Epithelial cell of esophagus (primary cell): ENCODE measurements around the gene KDF1.

Experiments
- DNase-seq: peaks from one replicate; pipeline ENCODE4 v3.0.0; 2010; ENCODE audit warnings: low read depth
- H3K4me3 ChIP-seq: 2 replicates; pipeline ENCODE4 v1.5.1; 2011; ENCODE audit warnings: mild to moderate bottlenecking, low read length, control low read depth
- TF ChIP-seq, protein P1 (sequence below): IDR thresholded peaks from 2 replicates; pipeline ENCODE4 v1.5.1; 2011; ENCODE audit warnings: low read depth, mild to moderate bottlenecking, low read length, control low read depth, inconsistent platforms; ENCODE audit not compliant: insufficient read depth; ENCODE audit errors: missing control alignments

Gene KDF1, protein sequence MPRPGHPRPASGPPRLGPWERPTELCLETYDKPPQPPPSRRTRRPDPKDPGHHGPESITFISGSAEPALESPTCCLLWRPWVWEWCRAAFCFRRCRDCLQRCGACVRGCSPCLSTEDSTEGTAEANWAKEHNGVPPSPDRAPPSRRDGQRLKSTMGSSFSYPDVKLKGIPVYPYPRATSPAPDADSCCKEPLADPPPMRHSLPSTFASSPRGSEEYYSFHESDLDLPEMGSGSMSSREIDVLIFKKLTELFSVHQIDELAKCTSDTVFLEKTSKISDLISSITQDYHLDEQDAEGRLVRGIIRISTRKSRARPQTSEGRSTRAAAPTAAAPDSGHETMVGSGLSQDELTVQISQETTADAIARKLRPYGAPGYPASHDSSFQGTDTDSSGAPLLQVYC

DNA sequence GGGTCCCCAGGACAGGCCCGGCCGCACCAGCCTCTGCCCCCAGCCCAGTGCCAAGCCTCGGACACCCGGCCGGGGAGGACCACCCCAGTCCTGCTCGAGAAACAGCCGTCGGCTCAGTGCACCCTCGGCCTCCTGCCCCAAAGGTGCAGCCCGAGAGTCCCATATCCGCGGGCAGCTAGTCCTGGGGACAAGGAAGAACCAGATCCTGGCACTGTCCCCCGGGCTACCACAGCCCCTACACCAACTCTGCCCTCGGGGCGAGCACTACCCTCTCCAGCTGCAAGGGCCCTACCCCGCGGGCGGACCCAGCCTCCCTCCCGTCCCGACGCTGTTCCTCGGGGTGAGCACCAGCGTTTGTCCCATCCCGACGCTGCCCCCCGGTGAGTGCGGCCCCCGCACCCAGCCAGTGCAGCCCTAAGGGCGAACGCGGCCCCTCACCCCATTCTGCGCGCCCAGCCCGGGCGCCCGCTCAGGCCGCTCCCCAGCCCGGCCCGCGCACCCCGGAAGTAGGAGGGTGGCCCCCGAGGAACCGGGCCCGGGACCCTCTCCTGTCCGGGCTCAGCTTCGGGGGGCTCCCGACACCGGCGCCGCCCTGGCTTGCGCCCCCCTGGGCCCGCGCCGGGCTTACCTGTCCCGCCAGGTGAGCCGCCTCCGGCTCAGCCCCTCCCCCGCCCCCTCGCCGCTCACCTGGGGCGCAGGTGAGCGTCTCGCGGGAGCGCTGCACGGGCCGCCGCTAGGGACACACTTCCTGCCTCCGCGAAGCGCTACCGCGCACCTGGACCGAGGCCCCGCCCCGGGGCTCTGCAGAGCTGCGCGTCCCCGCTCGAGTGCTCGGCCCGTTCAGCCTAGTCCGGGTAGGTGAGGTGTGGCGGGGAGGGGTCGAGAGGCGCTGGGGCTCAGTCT lies at the start of gene KDF1:
Gene KDF1 (minus strand): TSS at position 747 of the 903 bp plus-strand sequence. CDS start 8,088 bp downstream, outside the sequence.
- TF ChIP-seq, protein P1, sequence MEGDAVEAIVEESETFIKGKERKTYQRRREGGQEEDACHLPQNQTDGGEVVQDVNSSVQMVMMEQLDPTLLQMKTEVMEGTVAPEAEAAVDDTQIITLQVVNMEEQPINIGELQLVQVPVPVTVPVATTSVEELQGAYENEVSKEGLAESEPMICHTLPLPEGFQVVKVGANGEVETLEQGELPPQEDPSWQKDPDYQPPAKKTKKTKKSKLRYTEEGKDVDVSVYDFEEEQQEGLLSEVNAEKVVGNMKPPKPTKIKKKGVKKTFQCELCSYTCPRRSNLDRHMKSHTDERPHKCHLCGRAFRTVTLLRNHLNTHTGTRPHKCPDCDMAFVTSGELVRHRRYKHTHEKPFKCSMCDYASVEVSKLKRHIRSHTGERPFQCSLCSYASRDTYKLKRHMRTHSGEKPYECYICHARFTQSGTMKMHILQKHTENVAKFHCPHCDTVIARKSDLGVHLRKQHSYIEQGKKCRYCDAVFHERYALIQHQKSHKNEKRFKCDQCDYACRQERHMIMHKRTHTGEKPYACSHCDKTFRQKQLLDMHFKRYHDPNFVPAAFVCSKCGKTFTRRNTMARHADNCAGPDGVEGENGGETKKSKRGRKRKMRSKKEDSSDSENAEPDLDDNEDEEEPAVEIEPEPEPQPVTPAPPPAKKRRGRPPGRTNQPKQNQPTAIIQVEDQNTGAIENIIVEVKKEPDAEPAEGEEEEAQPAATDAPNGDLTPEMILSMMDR, result peak; percentile 29
- DNase-seq, result peak; percentile 92

DNA sequence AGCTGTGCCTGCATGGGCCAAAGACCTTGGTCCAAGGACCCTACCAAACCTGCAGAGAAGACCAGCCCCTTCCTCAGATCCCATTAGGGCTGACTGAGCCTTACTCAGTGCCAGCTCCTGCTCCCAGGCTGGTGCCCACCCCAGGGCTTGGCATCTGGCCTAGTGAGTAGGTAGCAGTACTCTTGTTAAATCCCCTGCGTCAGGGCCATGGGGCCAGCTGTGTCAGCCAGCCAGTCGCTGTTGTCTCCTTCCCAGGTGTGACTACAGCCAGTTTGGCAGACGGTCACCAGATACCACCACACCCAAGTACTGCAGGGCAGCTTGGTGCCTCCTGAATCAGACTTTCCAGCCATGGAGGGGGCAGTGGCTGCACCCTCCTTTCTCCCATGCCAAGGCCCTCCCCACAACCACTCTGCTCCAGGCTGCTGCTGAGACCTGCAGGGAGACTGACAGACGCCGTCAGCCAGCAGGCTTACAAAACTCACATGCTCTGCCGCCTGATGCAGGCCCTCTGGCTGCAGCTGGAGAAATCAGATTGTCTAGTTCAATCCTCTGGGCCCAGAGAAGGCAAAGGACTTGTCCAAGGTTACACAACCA lies 49.4 kb upstream of the KDF1 start:
- peak overlapping the region; percentile 95 for H3K4me3 ChIP-seq
- TF ChIP-seq, protein P1, result peak; percentile 28

More for the DNA sequence above, at the start of gene KDF1:
- peak within 1 kb of the TSS; percentile 96 for H3K4me3 ChIP-seq

DNA sequence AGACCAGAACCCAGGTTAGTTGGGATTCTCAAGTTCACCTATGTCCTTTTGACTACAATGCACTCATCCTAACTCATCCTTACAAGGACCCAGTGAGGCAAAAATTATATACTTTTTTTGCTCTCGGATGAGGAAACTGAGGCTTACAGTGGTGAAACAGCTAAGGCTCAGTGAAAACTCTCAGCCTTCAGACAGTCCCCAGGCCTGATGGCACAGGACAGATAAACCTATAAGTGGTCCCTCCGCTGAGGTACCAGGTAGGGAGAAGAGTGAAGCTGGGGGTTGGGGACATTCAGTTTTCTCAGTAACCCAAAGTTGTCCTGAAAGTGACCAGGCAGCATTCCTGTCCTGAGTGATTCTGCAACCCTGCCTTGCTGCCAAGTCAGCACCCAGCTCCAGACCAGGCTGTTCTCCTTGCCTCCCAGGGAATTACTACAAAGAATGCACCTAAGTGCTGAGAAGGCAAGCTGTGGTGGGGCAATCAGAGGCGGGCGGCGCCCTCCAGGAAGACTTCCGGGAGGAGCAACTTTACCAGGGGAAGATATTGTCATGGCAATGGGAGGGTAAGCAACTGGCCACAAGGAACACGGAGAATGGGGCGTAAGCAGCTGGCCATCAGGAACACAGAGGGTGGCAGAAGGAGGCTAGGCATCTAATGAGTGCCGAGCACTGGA lies 47.8 kb upstream of the KDF1 start:
- TF ChIP-seq, protein P1, result no peak
- peak overlapping the region; percentile 11 for H3K4me3 ChIP-seq
- peak; percentile 93 for DNase-seq

More for the DNA sequence above, 49.4 kb upstream of the KDF1 start:
- peak; percentile 90 for DNase-seq

DNA sequence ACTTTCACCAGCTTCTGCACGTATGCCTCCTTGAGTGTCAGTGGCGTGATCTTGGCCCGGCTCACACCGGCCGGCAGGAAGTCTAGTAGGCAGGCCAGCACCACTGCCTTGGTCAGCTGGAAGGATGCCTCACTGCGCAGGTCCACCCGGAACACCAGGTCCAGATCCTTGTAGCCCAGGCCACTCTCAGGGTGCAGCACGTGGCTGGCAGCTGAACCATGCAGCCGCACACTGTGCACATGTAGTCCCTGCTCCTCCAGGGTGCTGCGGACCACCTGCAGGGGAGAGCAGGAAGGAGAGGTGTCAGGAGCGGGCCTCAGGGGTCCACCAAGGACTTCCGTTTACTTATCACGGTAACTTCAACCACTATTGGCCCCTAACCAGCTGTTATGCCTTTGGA lies 46.4 kb upstream of the KDF1 start:
- DNase-seq, result no peak
- no peak overlapping the region for H3K4me3 ChIP-seq
- TF ChIP-seq, protein P1, result no peak

DNA sequence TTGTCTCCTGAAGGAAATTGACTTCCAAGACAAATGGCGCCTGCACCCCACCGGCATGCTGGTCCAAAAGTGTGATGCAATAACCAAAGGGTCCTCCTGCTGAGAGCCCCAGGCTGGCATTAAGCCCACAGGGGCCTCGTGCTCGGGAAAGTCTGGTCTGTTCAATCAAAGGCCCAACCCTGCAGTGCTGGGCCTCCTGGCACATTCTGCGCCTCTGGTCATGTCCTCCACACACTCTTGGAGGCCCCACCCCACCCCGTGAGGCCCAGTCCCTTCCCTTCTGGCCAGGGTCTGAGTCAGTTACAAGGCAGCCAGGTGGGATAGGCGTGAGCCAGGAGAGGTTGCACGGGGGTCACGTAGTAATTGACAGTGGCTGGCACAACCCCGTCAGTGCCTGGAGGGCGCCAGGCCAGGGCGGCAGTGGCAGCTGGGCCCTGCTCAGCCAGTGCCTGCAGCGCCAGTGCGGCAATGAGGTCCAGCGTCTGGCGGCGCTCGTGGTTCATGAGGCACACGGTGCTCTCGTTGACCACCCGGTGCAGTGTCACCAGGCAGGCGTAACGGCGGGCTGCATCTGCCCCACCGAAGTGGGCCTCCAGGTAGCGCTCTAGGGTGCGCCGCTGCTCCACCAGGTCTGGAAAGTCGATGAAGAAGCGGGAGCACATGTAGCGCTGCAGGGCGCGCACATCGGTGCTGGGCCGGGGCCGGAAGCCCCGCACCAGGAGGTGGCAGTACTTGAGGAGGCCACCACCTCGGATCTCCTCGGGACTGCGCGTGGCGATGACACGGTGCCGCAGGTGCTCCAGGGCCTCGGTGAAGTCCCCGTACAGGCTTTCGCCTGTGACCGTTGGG lies 45.6 kb upstream of the KDF1 start:
- H3K4me3 ChIP-seq, result no peak overlapping the region
- TF ChIP-seq, protein P1, result no peak
- no peak for DNase-seq
